ENCODE results near the gene GNGT2. TPM values are rescaled to one million over a fixed set of nuclear protein-coding genes. Genes with fewer than 3 reads are reported as not detected.

The GNGT2 gene
- polyA plus RNA-seq, 1 donor (not counting 4 experiments of a cell fraction or from before 2014, with no cell fraction given): not detected

- Histone ChIP-seq H4K20me1 (ENCODE audit: control insufficient read depth, extremely low read depth, insufficient read depth, low read length) (no peaks in the 10 kb centered on the region), H3K27me3 (ENCODE audit: control insufficient read depth, extremely low read depth, insufficient read depth, low read length) (no peaks in the 10 kb centered on the region), H2AFZ (ENCODE audit: control insufficient read depth, low read length) (peak overlapping the region; percentile 96), H3K9me1 (ENCODE audit: control insufficient read depth, extremely low read depth, insufficient read depth, low read length) (no peaks in the 10 kb centered on the region), H3K9ac (ENCODE audit: control insufficient read depth, extremely low read depth, insufficient read depth, low read length) (peak overlapping the region; percentile 90), H3K36me3 (ENCODE audit: control insufficient read depth in 2 of 2, extremely low read depth in 1 of 2, insufficient read depth in 2 of 2, low read length in 2 of 2) (no peaks in the 10 kb centered on the region), H3K27ac (ENCODE audit: control insufficient read depth, insufficient read depth, low read length) (peak overlapping the region; percentile 89), H3K4me3 (ENCODE audit: control insufficient read depth in 2 of 3, extremely low read depth in 1 of 3, insufficient read depth in 2 of 3, low read depth in 1 of 3, low read length in 3 of 3) (peak overlapping the region; percentile 47 to 91 (median 76)), H3K4me1 (ENCODE audit: control insufficient read depth, extremely low read depth, insufficient read depth, low read length) (peaks cover 13% of the 10 kb centered on the region), H3K4me2 (ENCODE audit: control insufficient read depth, extremely low read depth, insufficient read depth, low read depth, low read length) (peak overlapping the region; percentile 74), H3K79me2 (ENCODE audit: control insufficient read depth, insufficient read depth, low read length) (no peaks in the 10 kb centered on the region), H3K9me3 (ENCODE audit: control insufficient read depth, low read depth, low read length) (no peaks in the 10 kb centered on the region)
- no peak for DNase-seq (ENCODE audit: low read depth, low spot score)
- dilution Hi-C loops (cut with MboI; ENCODE audit: extremely low pct_ligation_motif_present, low sequenced_read_pairs): no loop called here
- FAIRE-seq: no peak
- TF ChIP-seq EZH2 (IDR thresholded peaks at IDR 0.05; ENCODE audit: low read length): no peak
- no peak for TF ChIP-seq CTCF (optimal IDR thresholded peaks at IDR 0.05 in 1 of 3, IDR thresholded peaks at IDR 0.05 in 1 of 3, conservative IDR thresholded peaks at IDR 0.05 in 1 of 3; ENCODE audit: extremely low read depth in 1 of 3, insufficient read depth in 2 of 3, low read length in 3 of 3)
Observed at GRCh38 chr17:49191409-49191916, 18.9 kb downstream of the GNGT2 start.

- TF ChIP-seq EZH2 (IDR thresholded peaks at IDR 0.05; ENCODE audit: low read length) (no peak), CTCF (optimal IDR thresholded peaks at IDR 0.05 in 1 of 3, IDR thresholded peaks at IDR 0.05 in 1 of 3, conservative IDR thresholded peaks at IDR 0.05 in 1 of 3; ENCODE audit: extremely low read depth in 1 of 3, insufficient read depth in 2 of 3, low read length in 3 of 3) (no peak)
- Histone ChIP-seq H3K27me3 (ENCODE audit: control insufficient read depth, extremely low read depth, insufficient read depth, low read length) (no peaks in the 10 kb centered on the region), H3K4me1 (ENCODE audit: control insufficient read depth, extremely low read depth, insufficient read depth, low read length) (peaks cover 13% of the 10 kb centered on the region), H3K4me2 (ENCODE audit: control insufficient read depth, extremely low read depth, insufficient read depth, low read depth, low read length) (peak overlapping the region; percentile 74), H3K27ac (ENCODE audit: control insufficient read depth, insufficient read depth, low read length) (no peak overlapping the region), H3K79me2 (ENCODE audit: control insufficient read depth, insufficient read depth, low read length) (no peaks in the 10 kb centered on the region), H3K4me3 (ENCODE audit: control insufficient read depth in 2 of 3, extremely low read depth in 1 of 3, insufficient read depth in 2 of 3, low read depth in 1 of 3, low read length in 3 of 3) (no peak overlapping the region), H4K20me1 (ENCODE audit: control insufficient read depth, extremely low read depth, insufficient read depth, low read length) (no peaks in the 10 kb centered on the region), H3K9ac (ENCODE audit: control insufficient read depth, extremely low read depth, insufficient read depth, low read length) (no peak overlapping the region), H3K36me3 (ENCODE audit: control insufficient read depth in 2 of 2, extremely low read depth in 1 of 2, insufficient read depth in 2 of 2, low read length in 2 of 2) (no peaks in the 10 kb centered on the region), H3K9me1 (ENCODE audit: control insufficient read depth, extremely low read depth, insufficient read depth, low read length) (no peaks in the 10 kb centered on the region), H3K9me3 (ENCODE audit: control insufficient read depth, low read depth, low read length) (no peaks in the 10 kb centered on the region), H2AFZ (ENCODE audit: control insufficient read depth, low read length) (no peak overlapping the region)
- dilution Hi-C loops (cut with MboI; ENCODE audit: extremely low pct_ligation_motif_present, low sequenced_read_pairs): no loop called here
- no peak for DNase-seq (ENCODE audit: low read depth, low spot score)
- FAIRE-seq: no peak
Observed at GRCh38 chr17:49190932-49191331, 19.4 kb downstream of the GNGT2 start.
